ENCODE data around the gene SLC39A11.

Gene SLC39A11

DNA sequence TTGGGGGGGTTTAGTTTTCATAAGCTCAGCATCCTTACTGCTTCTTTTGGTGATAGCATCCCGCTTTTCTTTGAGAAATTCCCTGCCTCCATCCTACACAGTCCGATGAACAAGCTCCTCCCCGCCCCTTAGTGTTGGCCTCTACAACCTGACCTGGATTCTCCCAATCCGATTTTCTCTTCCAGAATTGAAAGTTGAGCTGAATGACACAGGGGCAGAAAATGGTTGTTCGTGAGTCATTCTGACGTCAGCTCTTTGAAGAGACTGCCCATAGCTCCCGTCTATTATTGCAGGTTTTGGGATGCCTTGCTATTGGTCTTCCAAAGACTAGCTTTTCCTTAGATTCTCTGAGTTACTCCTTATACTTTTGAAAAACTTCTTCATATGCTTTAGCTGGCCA is 279.7 kb downstream of the SLC39A11 start:
- CTCF ChIA-PET: interaction anchor here (0.8 kb wide), 1 partner anchor 253 kb away, joined by 3 read pairs; no protein-coding TSS in a partner anchor
- no peak for DNase-seq (ENCODE audit: low read depth, low spot score)
- POLR2A ChIA-PET: no interaction called here

GRCh38 chr17:72811976-72812687 is 280.4 kb downstream of the SLC39A11 start:
- no peak for DNase-seq (ENCODE audit: low read depth, low spot score)
- ChIA-PET POLR2A (no interaction called here), CTCF (interaction anchor here (0.8 kb wide), 1 partner anchor 252 kb away, joined by 3 read pairs; no protein-coding TSS in a partner anchor)
- no peak for TF ChIP-seq CTCF (IDR thresholded peaks at IDR 0.05; ENCODE audit: insufficient read depth, low read length, missing control alignments)
- no peak overlapping the region for H3K4me3 ChIP-seq (ENCODE audit: low read depth, low read length)

More for the DNA sequence above, 279.7 kb downstream of the SLC39A11 start:
- H3K4me3 ChIP-seq (ENCODE audit: low read depth, low read length): no peak overlapping the region
- no peak for TF ChIP-seq CTCF (IDR thresholded peaks at IDR 0.05; ENCODE audit: insufficient read depth, low read length, missing control alignments)

DNA sequence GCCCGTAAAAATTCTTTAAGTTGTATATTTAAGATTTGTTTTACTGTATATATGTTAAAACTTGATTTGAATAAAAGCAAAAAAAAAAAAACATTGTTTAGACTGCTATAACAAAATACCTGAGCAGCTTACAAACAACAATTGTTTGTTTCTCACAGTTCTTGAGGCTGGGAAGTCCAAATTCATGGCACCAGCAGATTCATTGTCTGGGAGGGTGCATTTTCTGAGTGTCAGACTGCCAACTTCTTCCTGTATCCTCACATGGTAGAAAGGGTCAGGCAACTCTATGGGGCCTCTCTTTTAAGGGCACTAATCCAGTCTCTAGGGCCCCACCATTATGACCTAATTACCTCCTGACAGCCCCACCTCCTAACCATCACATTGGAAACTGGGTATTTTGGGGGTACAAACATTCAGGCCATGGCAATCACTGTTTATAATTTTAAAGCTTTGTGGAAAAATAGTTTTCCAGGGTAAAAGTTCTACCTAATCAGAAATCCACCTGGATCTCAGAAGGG is 281.4 kb downstream of the SLC39A11 start:
- ChIA-PET POLR2A (no interaction called here), CTCF (no interaction called here)
- H3K4me3 ChIP-seq (ENCODE audit: low read depth, low read length): no peak overlapping the region
- TF ChIP-seq CTCF (IDR thresholded peaks at IDR 0.05; ENCODE audit: insufficient read depth, low read length, missing control alignments): no peak
- no peak for DNase-seq (ENCODE audit: low read depth, low spot score)

GRCh38 chr17:72806011-72806410 is 286.5 kb downstream of the SLC39A11 start:
- no peak for DNase-seq (ENCODE audit: low read depth, low spot score)
- ChIA-PET CTCF (interaction anchor here (0.8 to 1.3 kb wide), 2 partner anchors 10 to 384 kb away, joined by 3 read pairs; no protein-coding TSS in a partner anchor), POLR2A (no interaction called here)
- H3K4me3 ChIP-seq (ENCODE audit: low read depth, low read length): no peak overlapping the region
- no peak for TF ChIP-seq CTCF (IDR thresholded peaks at IDR 0.05; ENCODE audit: insufficient read depth, low read length, missing control alignments)

DNA sequence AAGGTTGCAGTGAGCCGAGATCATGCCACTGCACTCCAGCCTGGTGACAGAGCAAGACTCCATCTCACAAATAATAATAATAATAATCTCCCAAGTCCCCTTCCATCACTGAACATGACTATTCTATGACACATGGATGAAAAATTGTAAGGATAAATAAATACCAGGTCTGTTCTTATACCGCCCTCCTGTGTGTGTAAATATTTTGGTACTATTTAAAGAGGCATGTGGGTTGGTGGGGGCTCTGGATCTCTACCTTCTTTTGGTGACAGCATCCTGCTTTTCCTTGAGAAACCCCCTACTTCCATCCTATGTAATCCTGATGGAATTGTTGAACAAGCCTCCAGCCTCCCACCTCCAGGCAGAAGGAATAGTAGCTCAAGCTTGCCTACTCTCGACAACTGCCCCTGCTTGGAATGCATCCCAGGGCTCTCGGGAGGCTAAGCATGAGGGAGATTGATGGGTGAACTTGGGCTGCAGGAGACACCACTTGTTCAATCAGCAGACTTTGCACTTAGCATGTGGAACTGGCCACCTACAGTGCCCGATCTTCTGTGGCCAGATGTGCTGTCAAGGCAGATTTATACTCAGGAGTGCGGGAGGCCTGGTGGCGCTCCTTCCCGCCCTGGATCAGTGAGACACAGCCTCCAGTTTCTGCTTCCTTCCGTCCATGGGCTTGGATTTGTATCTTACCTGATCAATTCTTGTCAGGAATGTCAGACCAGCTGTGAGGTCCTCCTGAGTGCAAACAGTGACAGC is 287.4 kb downstream of the SLC39A11 start:
- H3K4me3 ChIP-seq (ENCODE audit: low read depth, low read length): no peak overlapping the region
- POLR2A ChIA-PET: no interaction called here
- no peak for DNase-seq (ENCODE audit: low read depth, low spot score)
- no peak for TF ChIP-seq CTCF (IDR thresholded peaks at IDR 0.05; ENCODE audit: insufficient read depth, low read length, missing control alignments)
- CTCF ChIA-PET: interaction anchor here (1.3 kb wide), 1 partner anchor 9 kb away, joined by 3 read pairs; no protein-coding TSS in a partner anchor

- no peak for TF ChIP-seq CTCF (IDR thresholded peaks at IDR 0.05; ENCODE audit: insufficient read depth, low read length, missing control alignments)
- no peak overlapping the region for H3K4me3 ChIP-seq (ENCODE audit: low read depth, low read length)
- DNase-seq (ENCODE audit: low read depth, low spot score): no peak
- POLR2A ChIA-PET: no interaction called here
- CTCF ChIA-PET: interaction anchor here (0.8 kb wide), 1 partner anchor 71 kb away, joined by 3 read pairs; no protein-coding TSS in a partner anchor
Measured at GRCh38 chr17:72802726-72803125, 289.8 kb downstream of the SLC39A11 start.

All from AG04449 (cell line).